GM19043 (cell line): Measurements from ENCODE around the gene KMO.

ENCODE experiments used
- ATAC-seq: cut with Tn5 transposase; IDR thresholded peaks from one replicate; pipeline ENCODE4 v1.9.1; 2021; ENCODE audit warnings: low read depth; ENCODE audit not compliant: unreplicated experiment

KMO gene

DNA sequence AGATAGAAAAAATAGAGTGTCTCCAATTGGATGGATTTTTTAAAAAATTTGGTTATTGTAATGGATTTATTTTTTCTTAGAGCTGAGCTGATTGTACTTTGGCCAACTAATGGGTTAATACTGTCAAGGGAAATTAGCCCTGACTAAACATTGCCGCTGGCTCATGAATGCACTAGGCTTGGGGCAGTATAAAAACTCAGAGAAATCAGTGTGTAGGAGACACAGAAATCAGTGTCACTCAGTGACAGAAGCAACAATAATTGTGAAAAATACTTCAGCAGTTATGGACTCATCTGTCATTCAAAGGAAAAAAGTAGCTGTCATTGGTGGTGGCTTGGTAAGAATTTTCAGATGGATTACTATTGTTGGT, at the start of gene KMO:
KMO (plus strand) TSS at position 217 of the 370 bp plus-strand sequence; CDS start at position 284, 67 bp downstream.
- ATAC-seq: peak; percentile 28

DNA sequence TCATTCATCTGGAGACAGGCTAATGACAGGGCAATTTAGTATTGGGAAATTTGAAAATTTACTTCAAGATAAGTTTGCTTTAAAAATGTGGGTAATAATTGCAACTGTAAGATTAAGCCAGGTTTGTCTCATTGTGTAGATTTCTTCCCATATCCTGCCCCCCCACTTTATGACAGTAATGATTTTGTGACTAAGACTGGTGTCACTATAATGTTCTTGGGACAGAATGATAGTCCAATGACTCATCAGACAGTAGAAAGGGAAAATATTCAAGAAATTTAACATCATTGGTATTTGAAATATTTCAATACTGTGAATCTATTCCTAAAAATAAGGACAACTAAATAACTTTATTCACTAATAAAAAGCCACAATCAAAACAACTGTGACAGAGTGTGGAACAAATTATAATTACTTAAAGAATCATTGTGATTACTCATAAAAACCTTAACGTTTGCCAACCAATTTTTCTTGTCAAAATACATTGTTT, 49.4 kb upstream of the KMO start:
- no peak for ATAC-seq

DNA sequence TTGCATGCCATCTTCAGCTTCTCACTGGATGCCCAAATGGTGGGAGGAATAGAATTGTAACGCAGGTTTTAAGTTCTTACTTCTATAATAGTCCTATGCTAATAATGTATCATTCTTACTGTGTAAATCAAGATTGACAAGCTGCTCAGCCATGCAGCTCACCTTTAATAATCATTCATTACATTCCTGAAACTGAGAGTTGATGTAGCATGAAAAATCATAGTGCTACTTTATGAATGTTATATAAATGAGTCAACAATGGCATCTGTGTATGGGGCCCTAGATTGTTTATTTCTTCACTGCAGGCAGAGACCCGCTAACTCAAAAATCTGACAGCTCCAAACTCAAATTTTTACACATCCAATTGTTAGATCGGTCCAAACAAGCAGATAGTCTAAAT, 47.0 kb upstream of the KMO start:
- peak; percentile 54 for ATAC-seq

DNA sequence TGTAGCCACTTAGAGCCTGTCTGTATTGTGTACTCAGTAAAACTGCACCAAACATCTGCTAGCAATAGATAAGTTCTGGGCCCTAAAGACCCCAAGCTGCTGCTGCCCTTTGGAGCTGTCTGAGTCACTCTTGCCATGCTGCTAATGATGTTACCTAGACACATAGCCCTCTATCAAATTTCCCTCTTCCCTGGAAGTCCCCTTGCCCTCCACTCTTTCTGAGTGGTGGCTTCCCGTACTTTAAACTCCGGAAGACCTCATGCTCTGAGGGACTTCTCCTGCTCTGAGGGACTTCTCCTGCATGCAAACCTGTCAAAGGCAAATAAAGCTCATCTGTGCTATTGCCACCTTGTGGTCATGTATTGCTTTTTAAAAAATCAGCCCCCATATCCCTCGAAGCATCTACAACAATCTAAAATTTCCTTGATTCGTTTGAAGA, 46.6 kb upstream of the KMO start:
- ATAC-seq: peak; percentile 55

DNA sequence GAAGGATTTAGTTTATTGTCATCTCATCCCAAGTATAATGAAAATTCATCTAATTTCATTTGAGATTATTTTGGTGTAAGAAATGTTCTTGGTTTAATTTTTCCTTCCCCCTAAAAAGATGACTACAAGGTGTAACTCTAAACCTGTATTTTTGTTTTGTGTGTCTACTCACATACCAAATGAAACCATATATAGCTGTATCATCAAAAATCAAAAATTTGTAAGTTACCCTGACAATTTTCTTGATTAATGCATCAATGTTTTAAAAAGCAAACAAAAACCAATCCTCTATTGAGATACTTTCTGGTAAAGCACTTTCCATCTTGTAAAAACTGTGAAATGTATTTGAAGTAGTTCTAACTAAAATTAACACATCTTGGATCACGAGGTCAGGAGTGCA, 43.4 kb upstream of the KMO start:
- no peak for ATAC-seq

DNA sequence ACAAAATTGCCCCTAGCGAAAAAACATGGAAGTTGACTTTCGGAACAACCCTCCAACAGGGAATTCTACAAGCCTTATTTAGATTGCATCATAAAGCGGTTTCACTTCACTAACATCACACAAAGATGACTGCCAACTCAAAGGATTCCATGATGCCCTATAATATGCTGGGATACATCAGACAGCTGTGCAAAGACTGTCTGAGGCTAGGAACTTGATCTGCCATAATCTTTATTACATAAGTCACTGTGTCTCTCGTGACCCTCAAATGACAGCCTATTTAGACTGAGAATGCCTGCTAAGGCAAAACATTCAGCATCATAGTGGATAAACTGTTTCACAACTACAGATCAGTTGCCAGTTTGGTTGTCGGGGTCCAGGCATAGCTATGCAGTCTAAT, 36.4 kb upstream of the KMO start:
- ATAC-seq: no peak

DNA sequence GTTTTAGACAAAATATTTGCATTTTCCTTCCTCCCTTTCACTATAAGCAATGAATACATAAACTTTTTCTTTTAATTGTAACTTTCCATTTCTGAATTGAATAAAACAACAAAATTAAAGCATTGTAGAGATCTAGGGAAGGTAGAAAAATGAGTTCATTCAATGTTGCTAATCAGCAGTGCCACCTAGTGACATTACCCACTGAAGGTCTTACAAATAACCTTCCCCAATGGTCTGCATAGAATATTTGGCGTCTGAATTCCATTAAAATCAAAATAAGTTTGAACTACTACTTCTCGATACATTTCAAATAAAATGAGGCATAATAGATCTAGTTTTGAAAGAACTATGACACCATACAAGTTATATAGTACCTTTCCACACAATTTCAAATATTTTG, 32.3 kb upstream of the KMO start:
- no peak for ATAC-seq

DNA sequence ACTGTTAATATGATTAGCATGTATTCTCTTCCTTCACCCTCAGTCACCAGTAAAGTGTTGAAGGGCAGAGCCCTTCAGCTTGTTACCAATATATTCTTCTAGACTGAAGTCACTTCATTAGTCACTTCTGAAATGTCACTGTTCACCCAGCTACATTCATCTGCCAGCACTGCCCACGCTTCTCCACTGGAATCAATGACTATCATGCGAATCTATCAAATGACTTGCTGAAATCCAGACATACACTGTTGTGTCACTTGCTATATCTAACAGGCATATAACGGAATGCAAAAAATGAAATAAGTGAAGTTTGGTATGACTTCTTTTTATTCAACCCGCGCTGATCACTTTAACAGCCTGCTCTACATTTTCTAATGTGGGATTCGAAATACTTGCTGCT, 28.7 kb upstream of the KMO start:
- no peak for ATAC-seq

DNA sequence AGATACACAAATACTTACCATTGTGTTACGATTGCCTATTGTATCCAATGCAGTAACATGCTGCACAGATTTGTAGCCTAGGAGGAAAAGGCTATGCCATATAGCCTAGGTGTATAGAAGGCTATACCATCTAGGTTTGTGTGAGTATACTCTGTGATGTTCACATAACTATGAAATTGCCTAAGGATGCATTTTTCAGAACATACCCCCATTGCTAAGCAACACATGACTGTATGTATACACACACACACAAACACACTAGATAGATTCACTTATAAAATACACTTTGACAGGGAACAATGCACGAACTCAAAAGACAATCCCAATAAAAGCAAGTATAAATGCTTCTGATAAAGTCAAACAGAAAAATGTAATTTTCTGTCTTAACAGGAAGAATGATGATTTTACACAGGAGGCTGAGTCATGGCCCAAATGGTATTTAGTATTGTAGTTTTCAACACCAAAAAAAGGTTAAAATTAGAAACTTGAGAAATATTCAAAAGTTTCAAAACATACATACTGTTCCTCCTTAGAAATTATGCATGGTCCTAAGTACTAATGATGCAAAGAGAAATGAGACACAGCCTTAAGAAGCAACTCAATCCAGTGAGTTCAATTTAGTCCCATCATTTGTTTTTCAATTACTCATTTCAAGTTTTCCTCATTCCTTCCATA, 24.9 kb upstream of the KMO start:
- no peak for ATAC-seq

DNA sequence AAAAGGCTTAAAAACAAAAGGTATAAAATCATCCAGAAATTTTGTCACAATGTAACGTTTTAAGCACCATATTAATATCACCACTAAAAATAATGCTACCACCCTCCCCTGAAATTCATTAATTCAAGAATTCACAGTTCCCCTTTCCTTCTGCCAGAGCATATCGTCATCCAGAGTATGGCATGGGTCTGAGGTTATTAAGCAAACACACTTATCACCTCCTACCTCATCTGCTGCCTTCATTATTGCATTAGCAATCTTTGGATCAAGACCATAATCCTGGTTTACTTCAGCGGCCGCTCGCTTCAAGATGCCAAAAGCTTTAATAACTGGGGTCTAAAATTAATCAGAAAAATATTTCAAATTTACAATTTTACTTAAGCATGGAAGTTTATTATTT, 18.8 kb upstream of the KMO start:
- ATAC-seq: no peak

DNA sequence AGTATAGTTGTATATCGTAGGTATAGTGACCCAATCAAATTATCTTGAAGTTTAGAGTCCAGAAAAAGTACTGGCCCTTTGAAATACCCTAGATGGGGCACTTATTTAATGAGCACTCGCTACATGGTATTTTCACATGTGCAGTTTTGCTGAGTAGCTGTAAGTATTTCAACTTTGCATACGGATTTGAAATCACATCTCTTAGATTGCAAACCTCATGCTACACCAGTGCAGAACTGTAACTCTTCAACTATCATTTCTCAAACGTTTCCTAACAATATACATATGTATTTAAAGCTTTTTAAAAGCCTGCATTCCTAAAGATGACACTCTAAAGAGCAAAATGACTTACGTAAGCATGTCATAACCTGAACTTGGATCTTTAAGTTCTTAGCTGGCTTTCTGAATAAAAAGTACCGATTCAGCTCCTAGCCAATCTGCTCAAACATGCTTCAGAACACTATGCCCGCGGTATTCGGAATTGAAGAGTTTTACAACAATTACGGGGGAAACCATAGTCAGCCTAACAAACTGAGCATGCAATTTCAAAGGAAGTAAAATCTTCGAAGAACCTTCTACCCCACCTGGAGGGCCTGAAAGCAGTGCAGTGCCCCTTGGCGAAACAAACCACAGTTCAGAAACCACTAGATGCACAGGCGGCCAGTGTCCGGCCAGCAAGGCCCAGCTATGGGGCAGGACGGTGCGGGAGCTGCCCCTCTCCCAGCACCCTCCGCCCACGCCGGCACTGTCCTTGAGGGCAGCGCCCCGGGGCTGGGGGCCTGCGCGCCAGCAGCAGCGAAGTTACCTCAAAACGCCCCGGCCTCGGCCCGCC, 13.5 kb upstream of the KMO start:
- ATAC-seq: peak; percentile 24

DNA sequence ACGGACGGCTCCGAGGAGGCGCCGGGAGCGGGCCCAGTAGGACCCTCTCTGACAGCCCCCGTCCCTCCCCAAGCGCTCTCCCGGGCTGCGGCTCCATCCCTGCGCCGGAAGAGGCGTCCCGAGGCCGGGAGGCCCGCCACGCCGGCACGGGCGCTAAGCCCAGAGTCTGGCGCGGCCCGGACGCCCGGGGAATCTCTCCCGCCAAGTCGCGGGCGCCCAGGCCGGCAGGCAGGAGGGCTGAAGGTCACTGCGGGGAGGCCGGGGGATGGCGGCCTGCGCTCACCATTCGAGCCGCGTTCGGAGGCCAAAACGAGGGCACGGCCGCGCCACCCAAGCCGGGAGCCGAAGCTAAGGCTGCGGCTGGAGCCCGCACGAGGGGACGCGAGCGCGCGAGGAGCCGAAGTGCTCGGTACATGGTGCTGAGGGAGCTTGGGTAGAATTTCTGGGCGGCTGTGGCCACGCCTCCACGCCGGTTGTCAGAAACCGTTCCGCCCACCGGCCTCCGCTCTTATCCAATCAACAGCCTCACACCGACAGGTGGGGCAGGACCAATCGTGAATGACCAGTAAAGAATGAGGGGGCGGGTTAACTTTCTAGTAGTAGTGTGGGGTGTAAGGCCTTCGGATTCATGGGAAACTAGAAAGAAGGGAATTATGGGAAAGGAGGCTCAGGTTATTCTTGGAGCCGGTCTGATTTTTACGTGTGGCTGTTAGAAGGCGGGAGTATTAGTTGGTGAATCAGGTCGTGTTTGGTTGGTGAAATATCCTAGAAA, 12.7 kb upstream of the KMO start, which contains the start of gene FH:
FH (minus strand) TSS at position 448 of the 772 bp plus-strand sequence; CDS start at position 415, 33 bp downstream.
- ATAC-seq: peak; percentile 97

DNA sequence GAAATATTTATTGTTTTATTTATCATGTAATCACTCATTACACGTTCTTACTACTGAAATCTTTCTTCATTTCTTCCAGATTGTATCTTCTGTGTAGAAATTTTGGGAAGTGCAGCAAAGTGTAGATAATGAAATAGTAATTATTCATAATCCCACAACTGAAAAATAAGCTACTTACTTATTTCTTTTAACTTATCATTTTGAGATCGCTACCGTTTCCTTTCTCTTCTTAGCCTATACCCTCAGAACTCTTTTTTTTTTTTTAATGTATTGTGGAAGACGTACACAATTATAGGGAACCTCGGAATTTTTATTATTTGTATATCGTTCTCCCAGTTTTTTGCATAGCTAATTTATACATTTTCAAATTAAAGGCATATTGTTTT, 12.1 kb upstream of the KMO start:
- ATAC-seq: no peak

DNA sequence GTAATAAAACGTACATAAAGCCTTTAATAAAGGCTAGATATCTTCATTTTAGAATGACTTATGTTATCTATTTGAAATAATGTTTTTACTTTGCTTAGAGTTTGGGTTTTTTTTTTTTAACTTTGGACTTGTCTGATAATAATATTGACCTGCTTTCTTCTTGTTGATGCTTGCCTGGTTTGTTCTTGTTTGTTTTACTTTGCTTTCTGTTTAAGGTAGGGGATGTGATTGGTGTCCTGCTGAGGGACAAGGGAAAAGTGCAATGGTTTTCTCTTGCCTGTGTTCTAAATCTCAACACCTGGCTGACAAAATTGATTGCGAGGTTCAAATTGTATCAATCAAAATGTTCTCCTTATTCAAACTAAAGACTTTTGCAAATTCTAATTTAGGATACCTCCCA, 10.5 kb upstream of the KMO start:
- ATAC-seq: no peak

DNA sequence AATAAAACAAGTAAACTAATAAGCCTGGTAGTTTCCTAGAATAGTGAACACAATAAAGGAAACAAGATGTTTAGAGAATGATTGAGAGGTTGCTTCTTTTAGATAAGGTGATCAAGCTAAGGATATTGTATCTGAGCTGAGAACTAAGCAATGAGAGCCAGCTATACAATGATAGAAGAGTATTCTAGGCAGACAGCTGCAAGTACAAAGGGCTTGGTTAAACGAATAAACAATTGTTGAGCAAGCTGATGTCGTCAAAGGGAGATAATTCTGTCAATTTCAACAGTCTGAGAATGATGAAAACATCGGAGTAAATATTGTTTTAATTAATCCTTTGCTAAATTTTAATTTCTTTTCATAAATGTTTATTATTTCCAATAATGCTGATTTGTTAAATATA, 7.2 kb upstream of the KMO start:
- no peak for ATAC-seq

DNA sequence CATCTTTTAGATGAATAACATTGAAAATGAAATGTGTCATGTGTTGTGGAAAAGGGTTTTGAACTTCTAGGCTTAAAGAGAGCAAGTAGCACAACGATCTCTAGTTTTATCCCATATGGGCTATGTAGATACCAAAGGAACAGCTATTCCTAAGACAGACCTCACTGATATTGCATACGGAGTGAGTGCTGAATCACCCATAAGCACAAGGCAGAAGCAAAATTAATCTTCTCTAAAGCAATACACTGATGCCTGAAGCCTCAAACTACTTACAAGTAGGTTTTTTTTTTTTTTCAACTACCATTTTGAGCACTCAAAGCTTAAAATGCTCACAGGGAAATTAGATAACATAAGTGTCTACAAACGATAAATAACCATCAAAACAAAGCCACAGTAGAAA, 5.0 kb upstream of the KMO start:
- ATAC-seq: no peak

DNA sequence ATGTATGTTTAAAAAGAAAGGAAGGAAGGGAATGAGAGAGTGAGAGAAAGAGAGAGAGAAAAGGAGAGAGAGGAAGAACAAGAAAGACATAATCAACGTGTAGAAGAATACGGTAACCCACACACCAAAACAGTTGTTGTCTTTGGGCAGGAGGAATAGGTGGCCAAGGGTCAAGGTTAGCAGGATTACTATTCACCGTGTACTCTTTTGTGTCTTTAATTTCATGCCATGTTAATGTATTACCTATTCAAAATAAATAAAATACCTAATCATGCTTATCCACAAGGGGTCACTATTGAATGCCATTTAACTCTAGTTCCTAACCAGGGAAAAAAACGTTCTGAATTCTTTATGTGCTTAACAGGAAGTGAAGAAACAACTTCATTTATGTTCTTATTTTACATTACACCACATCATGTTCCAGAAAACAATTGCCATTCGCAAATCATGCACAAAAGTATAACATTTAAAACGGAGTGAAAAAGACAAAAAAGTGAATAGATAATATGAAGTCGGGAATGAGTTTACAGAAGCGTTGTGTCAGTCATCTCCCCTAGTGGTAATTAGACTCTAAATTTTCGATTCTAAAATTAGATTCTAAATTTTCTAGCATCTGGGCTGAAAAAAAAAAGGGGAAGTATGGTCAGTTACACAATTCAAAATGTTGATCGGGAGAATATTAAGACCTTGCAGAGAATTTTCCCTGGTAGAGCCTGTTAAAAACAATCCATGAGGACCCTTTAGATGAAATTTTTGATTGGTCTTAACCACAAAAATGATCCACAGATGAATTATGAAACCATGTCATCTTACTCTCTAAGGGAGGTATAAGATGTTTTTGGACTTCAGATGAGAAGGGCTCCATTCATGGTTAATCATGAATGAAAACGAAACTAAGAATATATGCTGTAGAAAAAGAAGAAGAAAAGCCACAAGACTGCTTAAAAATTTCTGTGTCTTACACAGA, 700 bp upstream of the KMO start:
- ATAC-seq: peak; percentile 65

DNA sequence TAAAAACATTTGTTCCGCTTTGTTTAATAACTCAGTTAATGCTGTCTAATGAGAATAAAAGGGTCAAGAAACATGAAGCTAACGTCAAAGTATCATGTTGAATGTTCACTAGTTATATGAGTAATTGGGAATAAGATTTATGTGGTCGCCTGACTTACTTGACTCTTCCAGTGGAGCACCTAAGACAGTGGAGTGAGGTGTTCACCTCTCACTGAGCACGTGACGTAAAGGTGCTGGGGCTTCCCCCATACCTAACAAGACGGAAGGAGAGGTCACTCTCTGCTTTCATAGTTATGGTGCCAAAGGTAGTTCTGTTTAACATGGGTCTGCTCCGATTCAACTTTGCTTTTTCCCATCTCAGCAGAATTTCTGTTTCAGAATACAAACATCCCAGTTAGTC, 686 bp downstream of the KMO start:
- peak; percentile 55 for ATAC-seq

DNA sequence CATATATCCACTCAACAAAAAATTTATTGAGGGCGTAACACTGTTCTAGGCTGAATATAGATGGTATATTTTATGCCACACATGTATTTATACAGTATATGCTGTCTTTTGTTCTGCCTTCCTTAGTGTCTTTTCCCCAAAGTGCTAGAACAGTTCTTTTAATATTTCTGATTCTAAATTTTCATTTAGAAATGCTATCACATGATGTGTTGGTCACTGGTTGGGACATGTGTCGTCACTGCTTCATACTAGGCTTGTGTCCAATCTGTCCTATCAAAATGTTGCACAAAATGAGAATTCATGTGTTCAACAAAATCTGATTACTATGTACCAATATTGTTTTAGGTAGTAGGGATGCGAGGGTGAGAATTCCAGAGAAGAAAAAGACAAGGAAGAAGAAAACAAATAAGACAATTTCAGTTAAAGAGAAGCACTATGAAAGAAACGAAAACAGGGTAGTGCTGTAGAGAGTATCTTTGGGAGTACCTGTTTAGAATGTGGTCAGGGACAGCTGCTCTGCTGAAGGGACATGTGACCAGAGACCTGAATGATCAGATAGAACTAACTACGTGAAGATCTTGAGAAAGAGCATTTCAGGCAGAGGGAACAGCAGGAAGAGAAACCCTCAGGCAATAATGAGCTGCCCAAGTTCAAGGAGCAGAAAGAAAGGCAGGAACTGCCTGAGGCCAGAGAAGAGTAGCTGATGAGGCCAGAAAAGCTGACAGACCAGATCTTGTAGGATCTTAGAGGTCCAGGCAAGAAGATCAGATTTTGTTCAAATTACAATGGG, 1.3 kb downstream of the KMO start:
- ATAC-seq: peak; percentile 35
